Epithelial cell of alveolus of lung (primary cell): Measurements from ENCODE around the gene FLVCR2. TPM values are rescaled to one million over a fixed set of nuclear protein-coding genes. Genes with fewer than 3 reads are reported as not detected.

Source experiments
- total RNA-seq: library from RNA; depleted of rRNA; stranded (reverse); fragments of >200 nt; gene quantifications from 2 replicates; pipeline ENCODE4 v1.2.1, GENCODE V29; 2015

FLVCR2 gene
- total RNA-seq = 0.39 and 0.40 TPM in 2 replicates

GRCh38 chr14:75578102-75578785 lies at the start of gene FLVCR2:
Gene FLVCR2 (plus strand): TSS chr14:75578620. CDS start chr14:75578973, 353 bp downstream.

GRCh38 chr14:75660630-75661498 lies 82.4 kb downstream of the FLVCR2 start, which contains the start of the genes ERG28 and TTLL5:
Gene ERG28 (minus strand): TSS chr14:75660876. CDS start chr14:75657502, 3,374 bp downstream.
Gene TTLL5 (plus strand): TSS chr14:75661246. CDS start chr14:75663150, 1,904 bp downstream.

Other genes starting within 250 kb of the FLVCR2 start
- gene JDP2, start 150.6 kb upstream of the FLVCR2 start, total RNA-seq = 41.8 and 47.2 TPM in 2 replicates
- gene BATF, start 56.2 kb upstream of the FLVCR2 start, total RNA-seq = not detected in 2 replicates
- 14.5 and 20.6 TPM in 2 replicates for gene ERG28, start 82.3 kb downstream of the FLVCR2 start, total RNA-seq
- gene TTLL5, start 82.6 kb downstream of the FLVCR2 start, total RNA-seq = 11.5 and 16.2 TPM in 2 replicates